ENCODE data around the gene MPL.
A peak's percentile ranks its signal among the peaks of the same experiment; 100 is the strongest.

MPL gene

GRCh38 chr1:43327549-43328292, 9.9 kb upstream of the MPL start:
- no peak for DNase-seq

- DNase-seq = peak; percentile 42
Measured at GRCh38 chr1:43329995-43330751, 7.4 kb upstream of the MPL start.

- DNase-seq = no peak
Measured at GRCh38 chr1:43331688-43332087, 5.9 kb upstream of the MPL start.

GRCh38 chr1:43334453-43335205, 3.0 kb upstream of the MPL start:
- no peak for DNase-seq

GRCh38 chr1:43338001-43338400, 383 bp downstream of the MPL start:
- DNase-seq = no peak

- no peak for DNase-seq
Measured at GRCh38 chr1:43339584-43340232, 2.1 kb downstream of the MPL start.

GRCh38 chr1:43340559-43340958, 2.9 kb downstream of the MPL start:
- DNase-seq = no peak

GRCh38 chr1:43344267-43344850, 6.7 kb downstream of the MPL start:
- no peak for DNase-seq

- DNase-seq = no peak
Measured at GRCh38 chr1:43345120-43345519, 7.5 kb downstream of the MPL start.

- DNase-seq = no peak
Measured at GRCh38 chr1:43346636-43347035, 9.0 kb downstream of the MPL start.

- no peak for DNase-seq
Measured at GRCh38 chr1:43348343-43348808, 10.8 kb downstream of the MPL start.

- DNase-seq = peak; percentile 92
Measured at GRCh38 chr1:43348809-43349593, 11.4 kb downstream of the MPL start.

GRCh38 chr1:43349594-43350306, 12.1 kb downstream of the MPL start:
- DNase-seq = no peak

- no peak for DNase-seq
Measured at GRCh38 chr1:43350976-43351375, 13.4 kb downstream of the MPL start.

GRCh38 chr1:43351421-43352350, 14.1 kb downstream of the MPL start:
- DNase-seq = no peak

GRCh38 chr1:43352351-43352705, 14.7 kb downstream of the MPL start:
- no peak for DNase-seq

- DNase-seq = no peak
Measured at GRCh38 chr1:43352881-43353280, 15.3 kb downstream of the MPL start.

GRCh38 chr1:43354471-43354870, 16.9 kb downstream of the MPL start:
- DNase-seq = no peak

- DNase-seq = no peak
Measured at GRCh38 chr1:43354936-43355335, 17.3 kb downstream of the MPL start.

- DNase-seq = no peak
Measured at GRCh38 chr1:43357251-43357650, 19.6 kb downstream of the MPL start.
